ENCODE data around the gene CAPN13. TPM values are rescaled to one million over a fixed set of nuclear protein-coding genes. Genes with fewer than 3 reads are reported as not detected.

CAPN13 gene
- polyA plus RNA-seq, 1 of the 3 experiments (the other 2 are of a cell fraction), result not detected

GRCh38 chr2:30730736-30731647 lies 76.3 kb downstream of the CAPN13 start:
- H3K9me2 ChIP-seq, result no peaks in the 10 kb centered on the region
- peaks cover 0 to 14% of the 10 kb centered on the region in 2 experiments; a peak in 2 of 4 replicates for H3K4me1 ChIP-seq (ENCODE audit: control insufficient read depth in 1 of 2, insufficient read depth in 2 of 2, low read depth in 1 of 2, low read length in 1 of 2)
- no peak overlapping the region for H2AFZ ChIP-seq (ENCODE audit: low read depth)
- H3K36me3 ChIP-seq (replicated peaks in 1 of 2; ENCODE audit: control insufficient read depth in 1 of 2, insufficient read depth in 2 of 2, low read length in 1 of 2), result no peaks in the 10 kb centered on the region
- DNase-seq, result no peak
- no peaks in the 10 kb centered on the region for H3F3A ChIP-seq (replicated peaks; ENCODE audit: insufficient read depth)
- H3K27ac ChIP-seq (ENCODE audit: low read depth in 2 of 2, low read length in 1 of 2), result no peak overlapping the region
- 55% methylated on average over 16 of the region's 16 CpGs for WGBS (ENCODE audit: low lambda C conversion rate)
- no peak overlapping the region for H3K4me3 ChIP-seq (ENCODE audit: low read depth in 2 of 2, low read length in 1 of 2)
- no peaks in the 10 kb centered on the region for H3K9me3 ChIP-seq
- POLR2A ChIA-PET, result no interaction called here
- no peak overlapping the region for H3K9ac ChIP-seq
- H3K4me2 ChIP-seq, result no peak overlapping the region
- TF ChIP-seq PBX3 (IDR thresholded peaks at IDR 0.05) (no peak), EZH2phosphoT487 (IDR thresholded peaks at IDR 0.05; ENCODE audit: borderline replicate concordance, low read depth) (no peak)
- TF ChIP-seq, protein P1, sequence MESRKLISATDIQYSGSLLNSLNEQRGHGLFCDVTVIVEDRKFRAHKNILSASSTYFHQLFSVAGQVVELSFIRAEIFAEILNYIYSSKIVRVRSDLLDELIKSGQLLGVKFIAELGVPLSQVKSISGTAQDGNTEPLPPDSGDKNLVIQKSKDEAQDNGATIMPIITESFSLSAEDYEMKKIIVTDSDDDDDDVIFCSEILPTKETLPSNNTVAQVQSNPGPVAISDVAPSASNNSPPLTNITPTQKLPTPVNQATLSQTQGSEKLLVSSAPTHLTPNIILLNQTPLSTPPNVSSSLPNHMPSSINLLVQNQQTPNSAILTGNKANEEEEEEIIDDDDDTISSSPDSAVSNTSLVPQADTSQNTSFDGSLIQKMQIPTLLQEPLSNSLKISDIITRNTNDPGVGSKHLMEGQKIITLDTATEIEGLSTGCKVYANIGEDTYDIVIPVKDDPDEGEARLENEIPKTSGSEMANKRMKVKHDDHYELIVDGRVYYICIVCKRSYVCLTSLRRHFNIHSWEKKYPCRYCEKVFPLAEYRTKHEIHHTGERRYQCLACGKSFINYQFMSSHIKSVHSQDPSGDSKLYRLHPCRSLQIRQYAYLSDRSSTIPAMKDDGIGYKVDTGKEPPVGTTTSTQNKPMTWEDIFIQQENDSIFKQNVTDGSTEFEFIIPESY (IDR thresholded peaks at IDR 0.05; ENCODE audit: borderline replicate concordance, low read depth), result no peak
- H3K27me3 ChIP-seq (ENCODE audit: insufficient read depth), result peaks cover 10% of the 10 kb centered on the region
- H3K79me2 ChIP-seq (ENCODE audit: insufficient read depth), result no peaks in the 10 kb centered on the region
- CTCF ChIA-PET, result interaction anchor here (0.7 to 7.1 kb wide), 9 partner anchors 8 to 566 kb away, joined by 3 to 80 read pairs (median 3); partner anchors contain the start of gene GALNT14
- no peaks in the 10 kb centered on the region for H4K20me1 ChIP-seq (ENCODE audit: insufficient read depth)

GRCh38 chr2:30729031-30729430 lies 78.2 kb downstream of the CAPN13 start:
- Histone ChIP-seq H3K9ac (no peak overlapping the region), H3K9me3 (no peaks in the 10 kb centered on the region), H3K4me2 (no peak overlapping the region), H3F3A (replicated peaks; ENCODE audit: insufficient read depth) (no peaks in the 10 kb centered on the region), H3K27ac (ENCODE audit: low read depth in 2 of 2, low read length in 1 of 2) (no peak overlapping the region), H3K36me3 (replicated peaks in 1 of 2; ENCODE audit: control insufficient read depth in 1 of 2, insufficient read depth in 2 of 2, low read length in 1 of 2) (no peaks in the 10 kb centered on the region), H3K27me3 (ENCODE audit: insufficient read depth) (peaks cover 26% of the 10 kb centered on the region), H4K20me1 (ENCODE audit: insufficient read depth) (no peaks in the 10 kb centered on the region), H3K4me3 (ENCODE audit: low read depth in 2 of 2, low read length in 1 of 2) (no peak overlapping the region), H3K9me2 (no peaks in the 10 kb centered on the region), H3K79me2 (ENCODE audit: insufficient read depth) (no peaks in the 10 kb centered on the region), H2AFZ (ENCODE audit: low read depth) (no peak overlapping the region), H3K4me1 (ENCODE audit: control insufficient read depth in 1 of 2, insufficient read depth in 2 of 2, low read depth in 1 of 2, low read length in 1 of 2) (peaks cover 0 to 8% of the 10 kb centered on the region in 2 experiments; a peak in 2 of 4 replicates)
- ChIA-PET POLR2A (no interaction called here), CTCF (interaction anchor here (7.1 kb wide), 1 partner anchor 15 kb away, joined by 80 read pairs; no protein-coding TSS in a partner anchor)
- 56% methylated on average over 5 of the region's 5 CpGs for WGBS (ENCODE audit: low lambda C conversion rate)
- no peak for DNase-seq
- TF ChIP-seq, protein P2, sequence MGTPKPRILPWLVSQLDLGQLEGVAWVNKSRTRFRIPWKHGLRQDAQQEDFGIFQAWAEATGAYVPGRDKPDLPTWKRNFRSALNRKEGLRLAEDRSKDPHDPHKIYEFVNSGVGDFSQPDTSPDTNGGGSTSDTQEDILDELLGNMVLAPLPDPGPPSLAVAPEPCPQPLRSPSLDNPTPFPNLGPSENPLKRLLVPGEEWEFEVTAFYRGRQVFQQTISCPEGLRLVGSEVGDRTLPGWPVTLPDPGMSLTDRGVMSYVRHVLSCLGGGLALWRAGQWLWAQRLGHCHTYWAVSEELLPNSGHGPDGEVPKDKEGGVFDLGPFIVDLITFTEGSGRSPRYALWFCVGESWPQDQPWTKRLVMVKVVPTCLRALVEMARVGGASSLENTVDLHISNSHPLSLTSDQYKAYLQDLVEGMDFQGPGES (IDR thresholded peaks at IDR 0.05; ENCODE audit: low read depth, low read length), result no peak
- TF ChIP-seq FOXJ3 (CRISPR knock-in tag; IDR thresholded peaks at IDR 0.05), result no peak
- TF ChIP-seq, protein P1 (IDR thresholded peaks at IDR 0.05; ENCODE audit: borderline replicate concordance, low read depth), result no peak
- TF ChIP-seq FOSL2 (IDR thresholded peaks at IDR 0.05; ENCODE audit: borderline replicate concordance, low read depth), result no peak
- no peak for TF ChIP-seq EP300 (IDR thresholded peaks at IDR 0.05; ENCODE audit: borderline replicate concordance in 1 of 2, low read depth in 1 of 2, low read length in 1 of 2)
- no peak for TF ChIP-seq TAF1 (IDR thresholded peaks at IDR 0.05; ENCODE audit: borderline replicate concordance, low read depth, low read length)
- TF ChIP-seq RXRA (IDR thresholded peaks at IDR 0.05; ENCODE audit: borderline replicate concordance, low read depth), result no peak
- no peak for TF ChIP-seq GABPA (IDR thresholded peaks at IDR 0.05; ENCODE audit: low read depth)
- TF ChIP-seq YY1 (IDR thresholded peaks at IDR 0.05; ENCODE audit: low read depth), result no peak
- TF ChIP-seq JUND (IDR thresholded peaks at IDR 0.05), result no peak
- TF ChIP-seq, protein P3, sequence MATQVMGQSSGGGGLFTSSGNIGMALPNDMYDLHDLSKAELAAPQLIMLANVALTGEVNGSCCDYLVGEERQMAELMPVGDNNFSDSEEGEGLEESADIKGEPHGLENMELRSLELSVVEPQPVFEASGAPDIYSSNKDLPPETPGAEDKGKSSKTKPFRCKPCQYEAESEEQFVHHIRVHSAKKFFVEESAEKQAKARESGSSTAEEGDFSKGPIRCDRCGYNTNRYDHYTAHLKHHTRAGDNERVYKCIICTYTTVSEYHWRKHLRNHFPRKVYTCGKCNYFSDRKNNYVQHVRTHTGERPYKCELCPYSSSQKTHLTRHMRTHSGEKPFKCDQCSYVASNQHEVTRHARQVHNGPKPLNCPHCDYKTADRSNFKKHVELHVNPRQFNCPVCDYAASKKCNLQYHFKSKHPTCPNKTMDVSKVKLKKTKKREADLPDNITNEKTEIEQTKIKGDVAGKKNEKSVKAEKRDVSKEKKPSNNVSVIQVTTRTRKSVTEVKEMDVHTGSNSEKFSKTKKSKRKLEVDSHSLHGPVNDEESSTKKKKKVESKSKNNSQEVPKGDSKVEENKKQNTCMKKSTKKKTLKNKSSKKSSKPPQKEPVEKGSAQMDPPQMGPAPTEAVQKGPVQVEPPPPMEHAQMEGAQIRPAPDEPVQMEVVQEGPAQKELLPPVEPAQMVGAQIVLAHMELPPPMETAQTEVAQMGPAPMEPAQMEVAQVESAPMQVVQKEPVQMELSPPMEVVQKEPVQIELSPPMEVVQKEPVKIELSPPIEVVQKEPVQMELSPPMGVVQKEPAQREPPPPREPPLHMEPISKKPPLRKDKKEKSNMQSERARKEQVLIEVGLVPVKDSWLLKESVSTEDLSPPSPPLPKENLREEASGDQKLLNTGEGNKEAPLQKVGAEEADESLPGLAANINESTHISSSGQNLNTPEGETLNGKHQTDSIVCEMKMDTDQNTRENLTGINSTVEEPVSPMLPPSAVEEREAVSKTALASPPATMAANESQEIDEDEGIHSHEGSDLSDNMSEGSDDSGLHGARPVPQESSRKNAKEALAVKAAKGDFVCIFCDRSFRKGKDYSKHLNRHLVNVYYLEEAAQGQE (IDR thresholded peaks at IDR 0.05; ENCODE audit: low read depth, low read length), result no peak
- no peak for TF ChIP-seq EZH2phosphoT487 (IDR thresholded peaks at IDR 0.05; ENCODE audit: borderline replicate concordance, low read depth)
- no peak for TF ChIP-seq RAD21 (IDR thresholded peaks at IDR 0.05; ENCODE audit: low read length)

Data from SK-N-SH (cell line).